Ectodermal cell (in vitro differentiated cells): ENCODE data around the gene PPIA.

Source experiments
- H3K27ac ChIP-seq: 2 replicates; pipeline ENCODE4 v1.7.0; 2013; ENCODE audit warnings: mild to moderate bottlenecking, low read depth, low read length; ENCODE audit not compliant: insufficient read depth, poor library complexity, severe bottlenecking
- H3K27me3 ChIP-seq: 2 replicates; pipeline ENCODE4 v1.7.0; 2013; ENCODE audit warnings: mild to moderate bottlenecking, low read length; ENCODE audit not compliant: insufficient read depth, control insufficient read depth, poor library complexity, severe bottlenecking
- H3K36me3 ChIP-seq: one replicate; pipeline ENCODE4 v1.7.0; 2013; ENCODE audit warnings: low read length; ENCODE audit not compliant: control insufficient read depth, insufficient read depth
- H3K4me1 ChIP-seq: one replicate; pipeline ENCODE4 v1.7.0; 2013; ENCODE audit warnings: low read length; ENCODE audit not compliant: control insufficient read depth, insufficient read depth
- H3K4me3 ChIP-seq: 2 replicates; pipeline ENCODE4 v1.7.0; 2013; ENCODE audit warnings: low read depth, low read length, control low read depth; ENCODE audit not compliant: insufficient read depth
- H3K9me3 ChIP-seq: 2 replicates; pipeline ENCODE4 v1.7.0; 2013; ENCODE audit warnings: mild to moderate bottlenecking, low read length, moderate library complexity; ENCODE audit not compliant: control insufficient read depth
- WGBS, 2 experiments: methylation state at CpG; one replicate each; pipeline ENCODE4 v1.1.7; 2013; ENCODE audit warnings: missing lambda C conversion rate in 2 of 2; 5-methylcytosine and 5-hydroxymethylcytosine counted together

PPIA gene

GRCh38 chr7:44755698-44756627, 40.5 kb upstream of the PPIA start:
- Histone ChIP-seq H3K36me3 (peaks cover 10% of the 10 kb centered on the region), H3K27ac (no peak overlapping the region), H3K27me3 (no peaks in the 10 kb centered on the region), H3K4me1 (peaks cover 4% of the 10 kb centered on the region), H3K9me3 (no peaks in the 10 kb centered on the region), H3K4me3 (no peak overlapping the region)
- 94 to 95% methylated on average over 17 of the region's 17 CpGs for WGBS, 2 experiments

DNA sequence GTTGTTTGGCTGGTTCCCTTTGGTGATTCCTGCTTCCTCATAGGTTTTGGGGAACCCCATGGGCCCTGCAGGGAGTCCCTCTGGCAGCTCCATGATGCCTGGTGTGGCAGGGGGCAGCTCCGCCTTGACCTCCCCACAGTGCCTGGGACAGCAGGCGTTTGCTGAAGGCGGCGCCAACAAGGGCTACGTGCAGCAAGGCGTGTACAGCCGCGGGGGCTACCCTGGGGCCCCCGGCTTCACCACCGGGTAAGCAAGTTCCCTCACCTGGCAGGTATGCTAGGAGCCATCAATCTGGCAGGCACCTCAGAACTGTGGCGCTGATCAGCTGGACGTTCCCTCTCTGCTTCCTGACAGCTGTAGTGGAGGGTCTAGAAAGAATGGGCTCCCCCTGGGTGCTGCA, 39.6 kb upstream of the PPIA start:
- Histone ChIP-seq H3K4me1 (no peaks in the 10 kb centered on the region), H3K27ac (no peak overlapping the region), H3K4me3 (no peak overlapping the region), H3K27me3 (no peaks in the 10 kb centered on the region), H3K9me3 (no peaks in the 10 kb centered on the region), H3K36me3 (peaks cover 13% of the 10 kb centered on the region)
- 97 to 98% methylated on average over 12 of the region's 12 CpGs for WGBS, 2 experiments

DNA sequence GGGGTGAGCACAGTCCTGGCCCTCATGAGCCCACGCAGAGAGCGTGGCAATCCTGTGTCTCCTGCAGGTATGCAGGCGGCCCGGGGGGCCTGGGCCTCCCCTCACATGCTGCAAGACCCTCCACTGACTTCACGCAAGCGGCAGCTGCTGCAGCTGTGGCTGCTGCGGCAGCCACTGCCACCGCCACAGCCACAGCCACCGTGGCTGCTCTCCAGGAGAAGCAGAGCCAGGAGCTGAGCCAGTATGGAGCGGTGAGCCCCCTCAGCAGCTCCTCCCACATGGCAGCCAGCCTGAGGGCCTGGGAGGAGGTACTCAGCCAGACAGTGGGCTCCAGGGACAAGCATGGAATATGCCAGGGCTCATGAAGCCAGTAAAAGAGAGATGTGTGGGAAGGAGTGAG, 39.2 kb upstream of the PPIA start:
- Histone ChIP-seq H3K4me1 (no peaks in the 10 kb centered on the region), H3K4me3 (no peak overlapping the region), H3K27ac (no peak overlapping the region), H3K27me3 (no peaks in the 10 kb centered on the region), H3K9me3 (no peaks in the 10 kb centered on the region), H3K36me3 (peaks cover 13% of the 10 kb centered on the region)
- 95 to 96% methylated on average over 10 of the region's 10 CpGs for WGBS, 2 experiments

- Histone ChIP-seq H3K27me3 (no peaks in the 10 kb centered on the region), H3K9me3 (no peaks in the 10 kb centered on the region), H3K4me3 (no peak overlapping the region), H3K4me1 (no peaks in the 10 kb centered on the region), H3K36me3 (peaks cover 13% of the 10 kb centered on the region), H3K27ac (no peak overlapping the region)
- 93% methylated on average over 7 of the region's 7 CpGs for WGBS, 2 experiments
Observed at GRCh38 chr7:44757739-44758138, 38.7 kb upstream of the PPIA start.

DNA sequence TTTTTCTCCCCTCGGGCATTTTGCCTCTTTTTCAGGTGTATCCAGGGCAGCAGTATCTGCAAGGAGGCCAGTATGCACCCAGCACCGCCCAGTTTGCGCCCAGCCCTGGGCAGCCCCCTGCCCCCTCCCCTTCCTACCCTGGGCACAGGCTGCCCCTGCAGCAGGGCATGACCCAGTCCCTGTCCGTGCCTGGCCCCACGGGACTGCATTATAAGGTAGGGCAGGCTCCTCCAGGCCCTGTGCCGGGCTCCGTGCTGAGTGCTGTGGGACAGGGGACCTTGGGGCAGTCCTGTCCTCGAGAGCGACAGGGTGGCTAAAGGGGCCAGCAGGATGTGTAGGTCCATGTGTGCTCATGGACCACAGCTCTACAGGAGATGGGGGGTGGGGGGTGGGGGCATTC, 37.2 kb upstream of the PPIA start:
- Histone ChIP-seq H3K27me3 (no peaks in the 10 kb centered on the region), H3K4me1 (no peaks in the 10 kb centered on the region), H3K4me3 (no peak overlapping the region), H3K36me3 (peaks cover 15% of the 10 kb centered on the region), H3K9me3 (no peaks in the 10 kb centered on the region), H3K27ac (no peak overlapping the region)
- 96 to 98% methylated on average over 9 of the region's 9 CpGs for WGBS, 2 experiments

- H3K4me1 ChIP-seq, result no peaks in the 10 kb centered on the region
- H3K9me3 ChIP-seq, result no peaks in the 10 kb centered on the region
- peaks cover 23% of the 10 kb centered on the region for H3K36me3 ChIP-seq
- H3K4me3 ChIP-seq, result no peak overlapping the region
- no peak overlapping the region for H3K27ac ChIP-seq
- WGBS, 2 experiments, result 96 to 97% methylated on average over 18 of the region's 18 CpGs
- no peaks in the 10 kb centered on the region for H3K27me3 ChIP-seq
Observed at GRCh38 chr7:44760034-44760580, 36.4 kb upstream of the PPIA start.

GRCh38 chr7:44761207-44762161, 35.0 kb upstream of the PPIA start:
- no peak overlapping the region for H3K4me3 ChIP-seq
- H3K4me1 ChIP-seq, result no peaks in the 10 kb centered on the region
- no peaks in the 10 kb centered on the region for H3K27me3 ChIP-seq
- no peak overlapping the region for H3K27ac ChIP-seq
- no peaks in the 10 kb centered on the region for H3K9me3 ChIP-seq
- 95% methylated on average over 48 of the region's 48 CpGs for WGBS, 2 experiments
- peaks cover 36% of the 10 kb centered on the region for H3K36me3 ChIP-seq

GRCh38 chr7:44762300-44762699, 34.2 kb upstream of the PPIA start:
- peaks cover 43% of the 10 kb centered on the region for H3K36me3 ChIP-seq
- WGBS, 2 experiments, result 95 to 96% methylated on average over 9 of the region's 9 CpGs
- H3K9me3 ChIP-seq, result no peaks in the 10 kb centered on the region

DNA sequence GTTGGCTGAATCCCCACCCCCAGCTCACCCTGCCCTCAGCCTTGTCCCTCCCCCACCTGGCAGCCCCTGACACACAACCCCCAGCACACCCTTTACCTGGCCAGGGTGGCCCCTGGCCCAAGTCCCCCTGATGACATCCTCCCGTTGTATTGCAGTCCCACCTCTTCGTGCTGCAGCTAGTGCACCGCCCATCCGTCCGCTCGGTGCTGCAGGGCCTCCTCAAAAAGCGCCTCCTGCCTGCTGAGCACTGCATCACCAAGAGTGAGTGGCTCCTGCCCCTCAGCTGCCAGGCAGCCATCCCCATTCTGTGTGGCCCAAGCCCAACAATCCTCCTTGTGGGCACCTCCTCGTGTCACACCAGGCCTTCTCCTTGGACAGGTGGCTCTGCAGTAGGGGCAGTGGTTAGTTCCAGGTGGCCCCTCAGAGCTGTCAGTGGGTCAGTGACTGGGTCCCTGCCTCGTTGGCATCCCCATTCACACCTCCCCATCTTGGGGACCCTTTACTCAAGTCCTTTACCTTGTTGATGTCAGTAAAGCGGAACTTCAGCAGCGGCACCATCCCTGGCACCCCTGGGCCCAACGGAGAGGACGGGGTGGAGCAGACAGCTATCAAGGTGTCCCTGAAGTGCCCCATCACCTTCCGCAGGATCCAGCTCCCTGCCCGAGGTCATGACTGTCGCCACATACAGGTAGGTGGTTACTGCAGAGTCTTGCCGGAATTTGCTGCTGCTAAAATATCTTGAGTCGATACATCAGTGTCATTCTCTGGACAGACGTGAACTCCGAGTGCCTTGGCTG, 33.6 kb upstream of the PPIA start:
- H3K27me3 ChIP-seq, result no peaks in the 10 kb centered on the region
- H3K4me1 ChIP-seq, result peaks cover 7% of the 10 kb centered on the region
- no peak overlapping the region for H3K27ac ChIP-seq
- WGBS, 2 experiments, result 95% methylated on average over 20 of the region's 20 CpGs
- no peaks in the 10 kb centered on the region for H3K9me3 ChIP-seq
- H3K4me3 ChIP-seq, result no peak overlapping the region
- H3K36me3 ChIP-seq, result peaks cover 43% of the 10 kb centered on the region

More at GRCh38 chr7:44762300-44762699, 34.2 kb upstream of the PPIA start:
- Histone ChIP-seq H3K4me3 (no peak overlapping the region), H3K27ac (no peak overlapping the region), H3K4me1 (peaks cover under 1% of the 10 kb centered on the region), H3K27me3 (no peaks in the 10 kb centered on the region)
